ENCODE results near the gene EDDM3A.

DNA sequence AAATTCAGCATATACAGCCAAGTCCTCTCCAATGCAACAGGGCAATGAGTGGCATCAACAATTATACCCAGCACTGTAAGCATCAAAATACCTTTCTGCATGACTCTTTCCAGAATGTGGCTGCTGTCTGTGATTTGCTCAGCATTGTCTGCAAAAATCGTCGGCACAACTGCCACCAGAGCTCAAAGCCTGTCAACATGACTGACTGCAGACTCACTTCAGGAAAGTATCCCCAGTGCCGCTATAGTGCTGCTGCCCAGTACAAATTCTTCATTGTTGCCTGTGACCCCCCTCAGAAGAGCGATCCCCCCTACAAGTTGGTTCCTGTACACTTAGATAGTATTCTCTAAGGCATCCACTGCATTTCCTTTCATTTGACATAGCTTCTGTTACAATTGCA lies 36.1 kb downstream of the EDDM3A start:
- TF ChIP-seq, protein P1, sequence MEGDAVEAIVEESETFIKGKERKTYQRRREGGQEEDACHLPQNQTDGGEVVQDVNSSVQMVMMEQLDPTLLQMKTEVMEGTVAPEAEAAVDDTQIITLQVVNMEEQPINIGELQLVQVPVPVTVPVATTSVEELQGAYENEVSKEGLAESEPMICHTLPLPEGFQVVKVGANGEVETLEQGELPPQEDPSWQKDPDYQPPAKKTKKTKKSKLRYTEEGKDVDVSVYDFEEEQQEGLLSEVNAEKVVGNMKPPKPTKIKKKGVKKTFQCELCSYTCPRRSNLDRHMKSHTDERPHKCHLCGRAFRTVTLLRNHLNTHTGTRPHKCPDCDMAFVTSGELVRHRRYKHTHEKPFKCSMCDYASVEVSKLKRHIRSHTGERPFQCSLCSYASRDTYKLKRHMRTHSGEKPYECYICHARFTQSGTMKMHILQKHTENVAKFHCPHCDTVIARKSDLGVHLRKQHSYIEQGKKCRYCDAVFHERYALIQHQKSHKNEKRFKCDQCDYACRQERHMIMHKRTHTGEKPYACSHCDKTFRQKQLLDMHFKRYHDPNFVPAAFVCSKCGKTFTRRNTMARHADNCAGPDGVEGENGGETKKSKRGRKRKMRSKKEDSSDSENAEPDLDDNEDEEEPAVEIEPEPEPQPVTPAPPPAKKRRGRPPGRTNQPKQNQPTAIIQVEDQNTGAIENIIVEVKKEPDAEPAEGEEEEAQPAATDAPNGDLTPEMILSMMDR (tag by site-specific recombination; IDR thresholded peaks at IDR 0.05) = no peak
- TF ChIP-seq, protein P2, sequence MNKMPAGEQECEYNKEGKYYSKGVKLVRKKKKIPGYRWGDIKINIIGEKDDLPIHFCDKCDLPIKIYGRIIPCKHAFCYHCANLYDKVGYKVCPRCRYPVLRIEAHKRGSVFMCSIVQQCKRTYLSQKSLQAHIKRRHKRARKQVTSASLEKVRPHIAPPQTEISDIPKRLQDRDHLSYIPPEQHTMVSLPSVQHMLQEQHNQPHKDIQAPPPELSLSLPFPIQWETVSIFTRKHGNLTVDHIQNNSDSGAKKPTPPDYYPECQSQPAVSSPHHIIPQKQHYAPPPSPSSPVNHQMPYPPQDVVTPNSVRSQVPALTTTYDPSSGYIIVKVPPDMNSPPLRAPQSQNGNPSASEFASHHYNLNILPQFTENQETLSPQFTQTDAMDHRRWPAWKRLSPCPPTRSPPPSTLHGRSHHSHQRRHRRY (tag by site-specific recombination; IDR thresholded peaks at IDR 0.05) = no peak
- TF ChIP-seq, protein P3, sequence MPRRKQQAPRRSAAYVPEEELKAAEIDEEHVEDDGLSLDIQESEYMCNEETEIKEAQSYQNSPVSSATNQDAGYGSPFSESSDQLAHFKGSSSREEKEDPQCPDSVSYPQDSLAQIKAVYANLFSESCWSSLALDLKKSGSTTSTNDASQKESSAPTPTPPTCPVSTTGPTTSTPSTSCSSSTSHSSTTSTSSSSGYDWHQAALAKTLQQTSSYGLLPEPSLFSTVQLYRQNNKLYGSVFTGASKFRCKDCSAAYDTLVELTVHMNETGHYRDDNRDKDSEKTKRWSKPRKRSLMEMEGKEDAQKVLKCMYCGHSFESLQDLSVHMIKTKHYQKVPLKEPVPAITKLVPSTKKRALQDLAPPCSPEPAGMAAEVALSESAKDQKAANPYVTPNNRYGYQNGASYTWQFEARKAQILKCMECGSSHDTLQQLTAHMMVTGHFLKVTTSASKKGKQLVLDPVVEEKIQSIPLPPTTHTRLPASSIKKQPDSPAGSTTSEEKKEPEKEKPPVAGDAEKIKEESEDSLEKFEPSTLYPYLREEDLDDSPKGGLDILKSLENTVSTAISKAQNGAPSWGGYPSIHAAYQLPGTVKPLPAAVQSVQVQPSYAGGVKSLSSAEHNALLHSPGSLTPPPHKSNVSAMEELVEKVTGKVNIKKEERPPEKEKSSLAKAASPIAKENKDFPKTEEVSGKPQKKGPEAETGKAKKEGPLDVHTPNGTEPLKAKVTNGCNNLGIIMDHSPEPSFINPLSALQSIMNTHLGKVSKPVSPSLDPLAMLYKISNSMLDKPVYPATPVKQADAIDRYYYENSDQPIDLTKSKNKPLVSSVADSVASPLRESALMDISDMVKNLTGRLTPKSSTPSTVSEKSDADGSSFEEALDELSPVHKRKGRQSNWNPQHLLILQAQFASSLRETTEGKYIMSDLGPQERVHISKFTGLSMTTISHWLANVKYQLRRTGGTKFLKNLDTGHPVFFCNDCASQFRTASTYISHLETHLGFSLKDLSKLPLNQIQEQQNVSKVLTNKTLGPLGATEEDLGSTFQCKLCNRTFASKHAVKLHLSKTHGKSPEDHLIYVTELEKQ (tag by site-specific recombination; IDR thresholded peaks at IDR 0.05; ENCODE audit: borderline replicate concordance) = no peak
- TF ChIP-seq ZNF335 (tag by site-specific recombination; conservative IDR thresholded peaks at IDR 0.05) (no peak), ZNF394 (tag by site-specific recombination; IDR thresholded peaks at IDR 0.05; ENCODE audit: borderline replicate concordance) (no peak), ZNF121 (tag by site-specific recombination; IDR thresholded peaks at IDR 0.05) (no peak), TCF7L2 (IDR thresholded peaks at IDR 0.05; ENCODE audit: borderline replicate concordance, low read depth, low read length) (no peak), ZNF114 (tag by site-specific recombination; IDR thresholded peaks at IDR 0.05) (no peak), ZNF274 (IDR thresholded peaks at IDR 0.05; ENCODE audit: low read length) (no peak), ZNF274 (tag by site-specific recombination; IDR thresholded peaks at IDR 0.05; ENCODE audit: borderline replicate concordance) (no peak), ZNF24 (tag by site-specific recombination; IDR thresholded peaks at IDR 0.05) (no peak), ZNF155 (tag by site-specific recombination; IDR thresholded peaks at IDR 0.05) (no peak), ZNF157 (tag by site-specific recombination; IDR thresholded peaks at IDR 0.05) (no peak), ZNF426 (tag by site-specific recombination; IDR thresholded peaks at IDR 0.05) (no peak)

Measured in HEK293 (cell line).